Panc1 (cell line): Measurements from ENCODE around the gene BDH1. TPM values are rescaled to one million over a fixed set of nuclear protein-coding genes. Genes with fewer than 3 reads are reported as not detected.
"Not testable (repeated sequence)": the region's sequence is repeated elsewhere in the genome, so short reads cannot be mapped to it uniquely, and the experiment has no call there.

Experiments
- ATAC-seq: fragments of 200-7000 bp; cut with Tn5 transposase; 2 replicates; pipeline ENCODE4 v1.9.1; 2020; ENCODE audit warnings: mild to moderate bottlenecking, moderate library complexity
- BruUV-seq: library from RNA; stranded (reverse); fragments of 400-500 nt; replicated peaks from 2 replicates; lab custom pipeline; 2021; lab: Mats Ljungman, UMichigan
- CTCF ChIA-PET: fragments of 300-600 bp; sonication (Branson Sonifier 250); formaldehyde crosslinking; loops from one replicate; lab custom pipeline; 2022; ENCODE audit warnings: antibody characterized with exemption; lab: Charles Lee
- POLR2A ChIA-PET: fragments of 300-600 bp; sonication (Branson Sonifier 250); formaldehyde crosslinking; loops from one replicate; lab custom pipeline; 2022; ENCODE audit warnings: antibody characterized with exemption; lab: Charles Lee
- DNase-seq: peaks from one replicate; pipeline ENCODE4 v3.0.0-alpha.2; 2010; ENCODE audit warnings: low read depth, low spot score
- H3K27ac ChIP-seq: 2 replicates; pipeline ENCODE4 v1.5.1; 2011; ENCODE audit warnings: mild to moderate bottlenecking, low read length, inconsistent platforms
- H3K27me3 ChIP-seq: fragments of 200-500 bp; sonication (Bioruptor generic); 2 replicates; pipeline ENCODE4 v1.6.0; 2014; ENCODE audit warnings: low read length, inconsistent platforms; ENCODE audit not compliant: control insufficient read depth, insufficient read depth
- H3K36me3 ChIP-seq: fragments of 200-500 bp; sonication (Bioruptor generic); 2 replicates; pipeline ENCODE4 v1.5.1; 2014; ENCODE audit warnings: inconsistent platforms, mild to moderate bottlenecking, low read length, moderate library complexity; ENCODE audit not compliant: control insufficient read depth, insufficient read depth
- H3K4me1 ChIP-seq: 2 replicates; pipeline ENCODE4 v1.5.1; 2011; ENCODE audit warnings: inconsistent platforms, mild to moderate bottlenecking, low read length, moderate library complexity; ENCODE audit not compliant: control insufficient read depth, insufficient read depth
- H3K4me3 ChIP-seq, 2 experiments: 2 replicates each; pipeline ENCODE4 v1.5.1; 2011 to 2012; ENCODE audit warnings: low read depth in 2 of 2, low read length in 2 of 2, mild to moderate bottlenecking in 2 of 2, inconsistent platforms in 1 of 2, moderate library complexity in 1 of 2
- H3K9me3 ChIP-seq: fragments of 200-500 bp; sonication (Bioruptor generic); 2 replicates; pipeline ENCODE4 v1.5.1; 2014; ENCODE audit warnings: low read depth, mild to moderate bottlenecking, inconsistent platforms, low read length, moderate library complexity; ENCODE audit not compliant: control insufficient read depth, insufficient read depth
- POLR2AphosphoS5 ChIP-seq: IDR thresholded peaks from 2 replicates; pipeline ENCODE4 v1.6.1; 2012; ENCODE audit warnings: mild to moderate bottlenecking, low read depth, low read length, moderate library complexity
- SIN3A ChIP-seq: IDR thresholded peaks from 2 replicates; pipeline ENCODE4 v1.6.1; 2012; ENCODE audit warnings: low read depth, mild to moderate bottlenecking, low read length, moderate library complexity, borderline replicate concordance; ENCODE audit not compliant: insufficient read depth
- TCF7L2 ChIP-seq: IDR thresholded peaks from 2 replicates; pipeline ENCODE4 v1.6.1; 2011; ENCODE audit warnings: mild to moderate bottlenecking, low read depth, low read length, inconsistent platforms
- in situ Hi-C: cut with HindIII; loops from 2 replicates; pipeline ENCODE4 v1.10.0; 2016; ENCODE audit warnings: low sequenced_read_pairs, low pct_unique_long_range_greater_than_20kb
- intact Hi-C: fragments of 100-400 bp; cut with micrococcal nuclease; formaldehyde crosslinking; loops from one replicate; pipeline ENCODE4 v1.10.0; 2022; ENCODE audit not compliant: unreplicated experiment
- total RNA-seq: library from RNA; stranded (reverse); gene quantifications from one replicate; pipeline ENCODE4 v1.2.1, GENCODE V29; 2021; ENCODE audit not compliant: unreplicated experiment
- TF ChIP-seq, protein P1 (sequence below), 2 experiments: IDR thresholded peaks; 2 replicates each; pipeline ENCODE4 v1.6.1; 2011 to 2012; ENCODE audit warnings: low read depth in 2 of 2, control low read depth in 1 of 2, low read length in 1 of 2, mild to moderate bottlenecking in 1 of 2, moderate library complexity in 1 of 2; ENCODE audit not compliant: insufficient read depth in 1 of 2
- TF ChIP-seq, protein P2 (sequence below): fragments of 450-650 bp; IDR thresholded peaks from 2 replicates; pipeline ENCODE4 v1.5.1; 2017; ENCODE audit warnings: mild to moderate bottlenecking

Gene BDH1
- total RNA-seq, 1 experiment from 2014 or later: 4.8 TPM

DNA sequence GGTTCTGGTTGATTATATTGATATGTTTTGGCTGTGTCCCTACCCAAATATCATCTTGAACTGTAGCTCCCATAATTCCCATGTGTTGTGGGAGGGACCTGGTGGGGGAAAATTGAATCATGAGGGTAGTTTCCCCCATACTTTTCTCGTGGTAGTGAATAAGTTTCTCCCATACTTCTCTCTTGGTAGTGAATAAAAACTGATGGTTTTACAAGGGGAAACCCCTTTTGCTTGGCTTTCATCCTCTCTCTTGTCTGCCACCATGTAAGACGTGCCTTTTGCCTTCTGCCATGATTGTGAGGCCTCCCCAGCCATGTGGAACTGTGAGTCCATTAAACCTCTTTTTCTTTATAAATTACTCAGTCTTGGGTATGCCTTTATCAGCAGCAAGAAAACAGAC, 13.7 kb upstream of the BDH1 start:
- peaks cover 12% of the 10 kb centered on the region; the same call in 1 of the 2 replicates for H3K9me3 ChIP-seq
- H3K4me3 ChIP-seq, BruUV-seq, in situ Hi-C loops, H3K27me3 ChIP-seq, DNase-seq, POLR2A ChIA-PET, CTCF ChIA-PET, H3K4me1 ChIP-seq, H3K27ac ChIP-seq, ATAC-seq, intact Hi-C loops, H3K36me3 ChIP-seq: not testable (repeated sequence)

DNA sequence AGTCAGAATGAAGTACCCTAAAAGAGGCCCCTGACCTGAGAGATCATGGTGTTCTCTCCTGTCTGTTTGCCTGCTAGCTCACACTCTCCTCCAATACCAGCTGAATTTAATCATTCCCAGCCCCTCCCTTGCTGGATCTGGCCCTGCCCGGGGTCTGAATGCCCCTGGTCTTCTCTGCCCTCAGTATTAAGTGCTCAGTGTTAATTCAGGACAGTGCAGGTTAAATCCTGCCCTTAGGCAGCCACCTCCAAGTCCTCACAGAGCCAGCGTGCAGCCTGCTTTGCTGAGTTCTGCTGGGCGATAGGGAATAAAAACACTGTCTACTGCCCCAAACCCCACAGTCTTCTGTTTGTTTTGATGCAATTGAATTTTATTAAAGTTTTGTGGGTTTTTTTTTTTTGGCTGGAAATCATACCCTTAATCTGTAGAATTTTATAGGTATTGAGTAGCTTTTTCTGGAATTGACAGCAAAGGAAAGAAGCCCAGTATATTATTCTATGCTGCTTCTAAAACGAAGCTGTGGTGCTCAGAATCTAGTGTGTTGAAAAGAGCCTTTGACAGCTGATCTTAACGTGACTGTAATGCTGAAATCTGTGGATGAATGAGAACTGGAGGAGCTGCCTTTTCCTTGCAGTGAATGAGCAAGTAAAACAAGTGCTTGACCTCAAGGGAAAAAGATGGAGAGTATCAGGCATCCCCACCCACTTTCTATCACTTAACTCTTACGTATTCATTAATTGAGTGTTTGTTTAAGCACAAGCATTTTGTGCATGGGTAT, 12.3 kb upstream of the BDH1 start:
- in situ Hi-C loops: no loop called here
- H3K9me3 ChIP-seq: peaks cover 16% of the 10 kb centered on the region; the same call in 1 of the 2 replicates
- no peaks in the 10 kb centered on the region for H3K36me3 ChIP-seq
- no peak overlapping the region for H3K4me3 ChIP-seq
- CTCF ChIA-PET: interaction anchor here (0.9 kb wide), 1 partner anchor 31 kb away, joined by 5 read pairs; no protein-coding TSS in a partner anchor
- BruUV-seq: no TSS peak
- no peaks in the 10 kb centered on the region for H3K4me1 ChIP-seq
- no peak for ATAC-seq
- no peaks in the 10 kb centered on the region for H3K27me3 ChIP-seq
- H3K27ac ChIP-seq: no peak overlapping the region
- POLR2A ChIA-PET: interaction anchor here (0.6 kb wide), 2 partner anchors 10 to 27 kb away, joined by 3 to 4 read pairs; no protein-coding TSS in a partner anchor
- DNase-seq: no peak
- TF ChIP-seq, protein P1, sequence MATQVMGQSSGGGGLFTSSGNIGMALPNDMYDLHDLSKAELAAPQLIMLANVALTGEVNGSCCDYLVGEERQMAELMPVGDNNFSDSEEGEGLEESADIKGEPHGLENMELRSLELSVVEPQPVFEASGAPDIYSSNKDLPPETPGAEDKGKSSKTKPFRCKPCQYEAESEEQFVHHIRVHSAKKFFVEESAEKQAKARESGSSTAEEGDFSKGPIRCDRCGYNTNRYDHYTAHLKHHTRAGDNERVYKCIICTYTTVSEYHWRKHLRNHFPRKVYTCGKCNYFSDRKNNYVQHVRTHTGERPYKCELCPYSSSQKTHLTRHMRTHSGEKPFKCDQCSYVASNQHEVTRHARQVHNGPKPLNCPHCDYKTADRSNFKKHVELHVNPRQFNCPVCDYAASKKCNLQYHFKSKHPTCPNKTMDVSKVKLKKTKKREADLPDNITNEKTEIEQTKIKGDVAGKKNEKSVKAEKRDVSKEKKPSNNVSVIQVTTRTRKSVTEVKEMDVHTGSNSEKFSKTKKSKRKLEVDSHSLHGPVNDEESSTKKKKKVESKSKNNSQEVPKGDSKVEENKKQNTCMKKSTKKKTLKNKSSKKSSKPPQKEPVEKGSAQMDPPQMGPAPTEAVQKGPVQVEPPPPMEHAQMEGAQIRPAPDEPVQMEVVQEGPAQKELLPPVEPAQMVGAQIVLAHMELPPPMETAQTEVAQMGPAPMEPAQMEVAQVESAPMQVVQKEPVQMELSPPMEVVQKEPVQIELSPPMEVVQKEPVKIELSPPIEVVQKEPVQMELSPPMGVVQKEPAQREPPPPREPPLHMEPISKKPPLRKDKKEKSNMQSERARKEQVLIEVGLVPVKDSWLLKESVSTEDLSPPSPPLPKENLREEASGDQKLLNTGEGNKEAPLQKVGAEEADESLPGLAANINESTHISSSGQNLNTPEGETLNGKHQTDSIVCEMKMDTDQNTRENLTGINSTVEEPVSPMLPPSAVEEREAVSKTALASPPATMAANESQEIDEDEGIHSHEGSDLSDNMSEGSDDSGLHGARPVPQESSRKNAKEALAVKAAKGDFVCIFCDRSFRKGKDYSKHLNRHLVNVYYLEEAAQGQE (IDR thresholded peaks at IDR 0.05; ENCODE audit: insufficient read depth in 1 of 2, low read depth in 2 of 2, low read length in 1 of 2): no peak
- no peak for TF ChIP-seq POLR2AphosphoS5
- TF ChIP-seq, protein P2, sequence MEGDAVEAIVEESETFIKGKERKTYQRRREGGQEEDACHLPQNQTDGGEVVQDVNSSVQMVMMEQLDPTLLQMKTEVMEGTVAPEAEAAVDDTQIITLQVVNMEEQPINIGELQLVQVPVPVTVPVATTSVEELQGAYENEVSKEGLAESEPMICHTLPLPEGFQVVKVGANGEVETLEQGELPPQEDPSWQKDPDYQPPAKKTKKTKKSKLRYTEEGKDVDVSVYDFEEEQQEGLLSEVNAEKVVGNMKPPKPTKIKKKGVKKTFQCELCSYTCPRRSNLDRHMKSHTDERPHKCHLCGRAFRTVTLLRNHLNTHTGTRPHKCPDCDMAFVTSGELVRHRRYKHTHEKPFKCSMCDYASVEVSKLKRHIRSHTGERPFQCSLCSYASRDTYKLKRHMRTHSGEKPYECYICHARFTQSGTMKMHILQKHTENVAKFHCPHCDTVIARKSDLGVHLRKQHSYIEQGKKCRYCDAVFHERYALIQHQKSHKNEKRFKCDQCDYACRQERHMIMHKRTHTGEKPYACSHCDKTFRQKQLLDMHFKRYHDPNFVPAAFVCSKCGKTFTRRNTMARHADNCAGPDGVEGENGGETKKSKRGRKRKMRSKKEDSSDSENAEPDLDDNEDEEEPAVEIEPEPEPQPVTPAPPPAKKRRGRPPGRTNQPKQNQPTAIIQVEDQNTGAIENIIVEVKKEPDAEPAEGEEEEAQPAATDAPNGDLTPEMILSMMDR: no peak
- TF ChIP-seq TCF7L2: no peak
- TF ChIP-seq SIN3A: no peak
- intact Hi-C loops: no loop called here

DNA sequence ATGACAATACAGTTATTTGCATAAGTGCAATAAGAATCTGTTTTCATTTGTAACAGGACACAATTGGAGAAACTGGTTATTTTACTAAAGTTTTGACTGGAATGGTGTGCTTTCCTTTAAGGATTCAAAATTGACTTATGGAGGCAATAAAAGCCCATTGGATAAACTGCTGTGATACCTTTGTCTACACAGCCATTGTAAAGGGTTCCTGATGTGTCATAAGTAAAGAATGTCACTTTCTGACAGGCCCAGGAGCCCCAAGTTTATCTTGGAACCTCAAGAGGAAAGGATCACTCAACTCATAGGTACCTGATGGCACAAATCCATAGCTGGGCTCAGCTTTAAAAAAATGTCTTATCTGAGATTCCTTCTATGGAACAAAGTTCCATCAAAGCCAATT, 10.4 kb upstream of the BDH1 start:
- in situ Hi-C loops, H3K27ac ChIP-seq, CTCF ChIA-PET, H3K4me1 ChIP-seq, POLR2A ChIA-PET, H3K4me3 ChIP-seq, ATAC-seq, H3K27me3 ChIP-seq, DNase-seq, intact Hi-C loops, BruUV-seq, H3K36me3 ChIP-seq: not testable (repeated sequence)
- peaks cover 22% of the 10 kb centered on the region; the same call in 1 of the 2 replicates for H3K9me3 ChIP-seq
